IPS DF 19.7 (cell line): Measurements from ENCODE around the gene IL12A.

ENCODE experiments used
- DNase-seq: peaks from one replicate; pipeline ENCODE4 v3.0.0-alpha.2; 2013; ENCODE audit warnings: low read depth, low spot score

IL12A gene

GRCh38 chr3:159988617-159989271 lies at the start of gene IL12A:
TSS of gene IL12A (plus strand) at chr3:159988835.
- DNase-seq = no peak

GRCh38 chr3:159941038-159942000 lies 47.3 kb upstream of the IL12A start:
- no peak for DNase-seq

GRCh38 chr3:159944781-159945180 lies 43.9 kb upstream of the IL12A start:
- no peak for DNase-seq

- no peak for DNase-seq
Measured at GRCh38 chr3:159945930-159946329, 42.7 kb upstream of the IL12A start.

- no peak for DNase-seq
Measured at GRCh38 chr3:159947220-159947619, 41.4 kb upstream of the IL12A start.

- DNase-seq = no peak
Measured at GRCh38 chr3:159948429-159949144, 40.0 kb upstream of the IL12A start.

GRCh38 chr3:159950156-159950898 lies 38.3 kb upstream of the IL12A start:
- no peak for DNase-seq

GRCh38 chr3:159951540-159951939 lies 37.1 kb upstream of the IL12A start:
- no peak for DNase-seq

GRCh38 chr3:159953325-159954085 lies 35.1 kb upstream of the IL12A start:
- DNase-seq = no peak

GRCh38 chr3:159960188-159961148 lies 28.2 kb upstream of the IL12A start:
- DNase-seq = no peak

- no peak for DNase-seq
Measured at GRCh38 chr3:159964166-159964973, 24.3 kb upstream of the IL12A start.

GRCh38 chr3:159971311-159971710 lies 17.3 kb upstream of the IL12A start:
- DNase-seq = no peak

- no peak for DNase-seq
Measured at GRCh38 chr3:159977295-159977694, 11.3 kb upstream of the IL12A start.

- no peak for DNase-seq
Measured at GRCh38 chr3:159978353-159978752, 10.3 kb upstream of the IL12A start.

- DNase-seq = no peak
Measured at GRCh38 chr3:159978918-159979703, 9.5 kb upstream of the IL12A start.

- DNase-seq = no peak
Measured at GRCh38 chr3:159982442-159982974, 6.1 kb upstream of the IL12A start.

GRCh38 chr3:159987291-159987711 lies 1.3 kb upstream of the IL12A start:
- no peak for DNase-seq
